ENCODE results near the gene ERI3. TPM values are rescaled to one million over a fixed set of nuclear protein-coding genes. Genes with fewer than 3 reads are reported as not detected.

Gene ERI3
- total RNA-seq, 1 donor from 2014 or later, result 72.7 TPM

DNA sequence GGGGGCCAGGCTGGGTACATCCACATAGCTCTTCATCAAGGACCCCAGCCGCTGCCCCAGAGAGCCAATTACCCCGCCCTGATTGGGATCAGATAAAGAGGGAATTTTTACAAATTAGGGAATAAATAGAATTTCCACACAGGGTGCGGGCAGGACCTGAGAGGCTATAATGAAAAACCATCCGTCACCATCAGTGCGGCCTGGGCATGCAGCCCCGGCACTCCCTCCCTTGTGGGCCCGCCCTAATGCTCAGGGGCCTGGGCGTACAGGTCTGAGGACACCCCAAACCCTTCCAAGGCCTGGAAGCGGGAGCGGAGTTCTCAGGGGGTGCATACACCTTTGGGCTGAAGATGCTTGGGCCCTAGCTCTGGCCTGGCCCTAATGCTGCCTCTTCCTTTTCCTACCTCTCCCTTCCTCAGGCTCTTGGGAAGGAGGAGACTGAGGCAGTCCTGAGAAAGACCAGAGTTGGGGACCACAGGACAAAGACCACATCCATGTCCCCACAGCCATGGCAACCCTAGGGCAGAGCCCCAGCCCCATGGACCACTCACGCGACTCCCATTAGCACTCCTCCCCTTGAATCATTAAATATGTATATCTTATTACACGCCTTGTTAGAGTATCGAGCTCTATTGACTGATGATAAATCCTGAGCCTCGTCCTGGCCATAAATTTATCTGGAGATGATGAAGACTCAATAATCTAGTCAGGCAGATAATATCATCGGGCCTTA lies 125.5 kb downstream of the ERI3 start:
- Mint-ChIP-seq H3K9me3 (no peaks in the 10 kb centered on the region), H3K36me3 (peaks cover 27% of the 10 kb centered on the region), H3K27me3 (no peaks in the 10 kb centered on the region), H3K4me3 (no peak overlapping the region), H3K4me1 (ENCODE audit: unreplicated experiment) (peaks cover 4% of the 10 kb centered on the region), H3K27ac (no peak overlapping the region)
- no peak for DNase-seq (ENCODE audit: extremely low spot score, unreplicated experiment)
- TF ChIP-seq, protein P1, sequence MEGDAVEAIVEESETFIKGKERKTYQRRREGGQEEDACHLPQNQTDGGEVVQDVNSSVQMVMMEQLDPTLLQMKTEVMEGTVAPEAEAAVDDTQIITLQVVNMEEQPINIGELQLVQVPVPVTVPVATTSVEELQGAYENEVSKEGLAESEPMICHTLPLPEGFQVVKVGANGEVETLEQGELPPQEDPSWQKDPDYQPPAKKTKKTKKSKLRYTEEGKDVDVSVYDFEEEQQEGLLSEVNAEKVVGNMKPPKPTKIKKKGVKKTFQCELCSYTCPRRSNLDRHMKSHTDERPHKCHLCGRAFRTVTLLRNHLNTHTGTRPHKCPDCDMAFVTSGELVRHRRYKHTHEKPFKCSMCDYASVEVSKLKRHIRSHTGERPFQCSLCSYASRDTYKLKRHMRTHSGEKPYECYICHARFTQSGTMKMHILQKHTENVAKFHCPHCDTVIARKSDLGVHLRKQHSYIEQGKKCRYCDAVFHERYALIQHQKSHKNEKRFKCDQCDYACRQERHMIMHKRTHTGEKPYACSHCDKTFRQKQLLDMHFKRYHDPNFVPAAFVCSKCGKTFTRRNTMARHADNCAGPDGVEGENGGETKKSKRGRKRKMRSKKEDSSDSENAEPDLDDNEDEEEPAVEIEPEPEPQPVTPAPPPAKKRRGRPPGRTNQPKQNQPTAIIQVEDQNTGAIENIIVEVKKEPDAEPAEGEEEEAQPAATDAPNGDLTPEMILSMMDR (conservative IDR thresholded peaks at IDR 0.05), result no peak

DNA sequence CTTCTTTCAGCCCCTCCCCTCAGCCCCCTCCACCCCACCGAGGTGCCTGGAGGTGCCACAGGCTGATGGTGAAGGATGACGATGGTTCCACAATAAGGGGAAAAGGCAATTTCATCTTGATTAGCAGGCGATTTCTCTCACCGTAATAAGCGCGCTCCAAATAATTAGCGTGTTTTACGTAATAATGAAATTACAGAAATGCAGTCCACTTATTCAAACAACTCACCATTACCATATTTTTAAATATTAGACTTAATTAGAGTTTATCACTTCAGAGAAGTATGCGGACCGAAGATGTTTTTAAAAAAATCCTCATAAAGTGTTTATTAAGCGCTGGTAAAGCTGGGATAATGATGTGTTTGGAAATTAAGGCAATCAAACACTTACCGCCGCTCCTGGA lies 126.8 kb downstream of the ERI3 start:
- TF ChIP-seq, protein P1 (conservative IDR thresholded peaks at IDR 0.05), result no peak
- Mint-ChIP-seq H3K9me3 (no peaks in the 10 kb centered on the region), H3K4me1 (ENCODE audit: unreplicated experiment) (peaks cover 9% of the 10 kb centered on the region), H3K27ac (no peak overlapping the region), H3K36me3 (peaks cover 24% of the 10 kb centered on the region), H3K27me3 (no peaks in the 10 kb centered on the region), H3K4me3 (no peak overlapping the region)
- no peak for DNase-seq (ENCODE audit: extremely low spot score, unreplicated experiment)

DNA sequence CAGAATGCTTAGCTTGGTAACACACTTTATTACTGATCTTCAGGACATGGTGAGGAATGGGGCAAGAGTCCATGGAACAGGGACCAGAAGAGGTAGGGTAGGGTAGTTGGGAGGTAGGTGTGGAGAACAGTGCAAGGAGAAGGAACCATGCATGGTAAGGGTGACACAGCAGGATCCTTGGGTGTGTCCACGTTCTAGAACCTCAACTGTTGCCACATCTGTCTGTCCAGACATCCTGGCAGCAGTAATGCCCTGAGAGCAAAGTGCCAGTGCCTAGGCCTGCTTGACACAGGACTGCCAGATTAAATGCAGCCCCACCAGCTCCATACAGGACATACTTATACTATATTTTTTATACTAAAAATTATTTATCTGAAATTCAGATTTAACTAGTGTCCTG lies 127.8 kb downstream of the ERI3 start:
- Mint-ChIP-seq H3K4me3 (no peak overlapping the region), H3K4me1 (ENCODE audit: unreplicated experiment) (peaks cover 9% of the 10 kb centered on the region), H3K27ac (no peak overlapping the region), H3K9me3 (no peaks in the 10 kb centered on the region), H3K27me3 (no peaks in the 10 kb centered on the region), H3K36me3 (peaks cover 19% of the 10 kb centered on the region)
- no peak for DNase-seq (ENCODE audit: extremely low spot score, unreplicated experiment)
- TF ChIP-seq, protein P1 (conservative IDR thresholded peaks at IDR 0.05), result no peak

DNA sequence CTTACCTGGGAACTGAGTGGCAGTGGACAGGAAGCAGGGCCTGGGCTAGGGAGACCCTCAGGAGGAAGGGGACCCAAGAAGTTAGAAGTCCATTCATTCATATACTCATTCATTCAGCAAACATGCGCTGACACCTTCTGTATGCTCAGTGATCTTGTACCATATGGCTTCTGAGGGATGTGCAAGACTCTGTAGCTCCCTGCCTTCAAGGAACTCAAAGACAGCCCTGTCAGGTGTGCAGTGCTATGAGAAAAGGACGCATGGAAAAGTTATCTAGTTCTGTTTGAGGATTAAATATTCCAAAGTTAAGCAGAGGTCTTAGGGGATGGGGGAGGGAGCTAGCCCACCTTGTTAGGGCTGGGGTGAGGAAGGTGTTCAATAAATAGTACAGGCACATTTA lies 129.3 kb downstream of the ERI3 start:
- Mint-ChIP-seq H3K4me3 (no peak overlapping the region), H3K36me3 (peaks cover 16% of the 10 kb centered on the region), H3K27ac (no peak overlapping the region), H3K9me3 (no peaks in the 10 kb centered on the region), H3K4me1 (ENCODE audit: unreplicated experiment) (peaks cover 9% of the 10 kb centered on the region), H3K27me3 (no peaks in the 10 kb centered on the region)
- no peak for DNase-seq (ENCODE audit: extremely low spot score, unreplicated experiment)
- TF ChIP-seq, protein P1 (conservative IDR thresholded peaks at IDR 0.05), result no peak

DNA sequence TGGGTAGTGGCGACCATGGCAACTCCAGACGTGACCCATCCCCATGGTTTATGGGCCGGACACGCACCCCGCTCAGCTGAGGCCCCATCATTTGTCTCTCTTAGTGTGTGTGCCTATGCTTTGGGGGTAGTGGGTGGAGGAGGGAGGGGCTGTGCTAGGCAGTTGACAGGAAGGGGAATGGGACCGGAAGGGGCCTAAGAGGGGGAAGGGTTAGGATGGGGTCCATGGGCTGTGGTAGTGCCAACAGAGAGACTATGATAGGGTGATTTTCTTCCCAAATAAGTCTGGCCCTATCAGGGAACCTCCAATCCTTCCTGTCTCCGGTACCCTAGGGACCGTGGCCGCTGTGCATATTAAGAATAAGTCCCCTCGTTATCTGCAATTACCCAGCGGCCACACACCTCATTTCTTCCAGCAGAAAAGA lies 131.9 kb downstream of the ERI3 start:
- Mint-ChIP-seq H3K27ac (no peak overlapping the region), H3K9me3 (no peaks in the 10 kb centered on the region), H3K4me1 (ENCODE audit: unreplicated experiment) (peaks cover 13% of the 10 kb centered on the region), H3K27me3 (no peaks in the 10 kb centered on the region), H3K4me3 (no peak overlapping the region), H3K36me3 (peaks cover 15% of the 10 kb centered on the region)
- no peak for DNase-seq (ENCODE audit: extremely low spot score, unreplicated experiment)
- TF ChIP-seq, protein P1 (conservative IDR thresholded peaks at IDR 0.05), result no peak

Data from type B pancreatic cell (in vitro differentiated cells).